Lower lobe of right lung (tissue), 2 donors: ENCODE data around the gene NR3C1. TPM values are rescaled to one million over a fixed set of nuclear protein-coding genes. Genes with fewer than 3 reads are reported as not detected.

Source experiments
- ATAC-seq, 2 donors: fragments of 200-7000 bp; cut with Tn5 transposase; one replicate each; pipeline ENCODE4 v1.9.1; 2020 to 2022; ENCODE audit warnings: mild to moderate bottlenecking in 2 of 2, moderate library complexity in 2 of 2
- DNase-seq: peaks from one replicate; pipeline ENCODE4 v3.0.0-alpha.2; 2020
- H3K27ac ChIP-seq: fragments of 200-600 bp; one replicate; pipeline ENCODE4 v1.8.0; 2022
- H3K27me3 ChIP-seq: fragments of 200-600 bp; one replicate; pipeline ENCODE4 v1.8.0; 2022; ENCODE audit warnings: low read depth
- H3K36me3 ChIP-seq: fragments of 200-600 bp; one replicate; pipeline ENCODE4 v1.8.0; 2022; ENCODE audit warnings: mild to moderate bottlenecking
- H3K4me1 ChIP-seq: fragments of 200-600 bp; one replicate; pipeline ENCODE4 v1.8.0; 2022
- H3K4me3 ChIP-seq: fragments of 200-600 bp; one replicate; pipeline ENCODE4 v1.8.0; 2022; ENCODE audit warnings: mild to moderate bottlenecking
- H3K9me3 ChIP-seq: fragments of 200-600 bp; one replicate; pipeline ENCODE4 v1.8.0; 2022
- intact Hi-C: fragments of 100-400 bp; cut with DNase I; formaldehyde crosslinking; loops from one replicate; pipeline ENCODE4 v1.11.0; 2022
- total RNA-seq: library from RNA; stranded (reverse); fragmentation: NEBNext Ultra II Directional; extraction: Animal tissue kit (Norgen Biotek cat#: 25700); gene quantifications from one replicate; pipeline ENCODE4 v1.2.1, GENCODE V29; 2021
- TF ChIP-seq, protein P1 (sequence below): fragments of 200-600 bp; IDR thresholded peaks from one replicate; pipeline ENCODE4 v1.8.0; 2022; ENCODE audit warnings: antibody characterized with exemption, mild to moderate bottlenecking
- donor health status: DM: no; HTN: yes; CAD: no; lungs with severe emphysema.

The NR3C1 gene
- total RNA-seq, 1 donor from 2014 or later = 110 TPM

DNA sequence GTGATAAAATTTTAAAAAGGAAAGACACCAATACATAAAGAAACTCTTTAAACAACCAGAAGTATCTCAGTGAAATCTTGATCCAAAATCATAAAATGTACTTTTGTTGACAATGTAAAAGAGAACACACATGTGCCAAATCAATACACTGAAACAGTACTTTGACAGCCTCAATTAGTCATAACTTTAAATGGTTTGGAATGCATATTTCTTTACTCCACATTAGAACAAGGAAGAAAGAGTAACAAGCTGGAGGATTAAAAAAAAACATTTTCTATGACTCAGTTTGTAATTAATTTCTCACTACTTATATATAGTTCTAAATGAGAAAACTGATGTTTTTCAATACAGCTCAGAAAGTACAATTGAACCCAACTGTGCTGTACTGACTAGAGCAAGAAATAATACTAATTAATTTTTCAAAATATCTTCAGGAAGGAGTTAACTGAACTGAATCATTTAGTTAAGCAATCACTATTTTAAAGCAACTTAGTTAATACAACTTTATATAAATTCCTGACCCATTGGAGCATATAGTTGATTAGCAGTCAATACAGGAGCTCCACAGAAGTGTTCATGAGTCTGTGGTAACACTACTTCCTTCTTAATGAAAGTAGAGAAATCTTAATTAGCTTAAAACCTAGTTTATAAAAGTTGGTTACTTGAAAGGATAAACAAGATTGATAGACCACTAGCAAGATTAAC lies 101.0 kb downstream of the NR3C1 start:
- no peak for DNase-seq
- H3K27ac ChIP-seq = no peak overlapping the region
- intact Hi-C loops = no loop called here
- H3K27me3 ChIP-seq = no peaks in the 10 kb centered on the region
- H3K4me3 ChIP-seq = no peak overlapping the region
- TF ChIP-seq, protein P1, sequence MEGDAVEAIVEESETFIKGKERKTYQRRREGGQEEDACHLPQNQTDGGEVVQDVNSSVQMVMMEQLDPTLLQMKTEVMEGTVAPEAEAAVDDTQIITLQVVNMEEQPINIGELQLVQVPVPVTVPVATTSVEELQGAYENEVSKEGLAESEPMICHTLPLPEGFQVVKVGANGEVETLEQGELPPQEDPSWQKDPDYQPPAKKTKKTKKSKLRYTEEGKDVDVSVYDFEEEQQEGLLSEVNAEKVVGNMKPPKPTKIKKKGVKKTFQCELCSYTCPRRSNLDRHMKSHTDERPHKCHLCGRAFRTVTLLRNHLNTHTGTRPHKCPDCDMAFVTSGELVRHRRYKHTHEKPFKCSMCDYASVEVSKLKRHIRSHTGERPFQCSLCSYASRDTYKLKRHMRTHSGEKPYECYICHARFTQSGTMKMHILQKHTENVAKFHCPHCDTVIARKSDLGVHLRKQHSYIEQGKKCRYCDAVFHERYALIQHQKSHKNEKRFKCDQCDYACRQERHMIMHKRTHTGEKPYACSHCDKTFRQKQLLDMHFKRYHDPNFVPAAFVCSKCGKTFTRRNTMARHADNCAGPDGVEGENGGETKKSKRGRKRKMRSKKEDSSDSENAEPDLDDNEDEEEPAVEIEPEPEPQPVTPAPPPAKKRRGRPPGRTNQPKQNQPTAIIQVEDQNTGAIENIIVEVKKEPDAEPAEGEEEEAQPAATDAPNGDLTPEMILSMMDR = no peak
- peaks cover 11% of the 10 kb centered on the region for H3K4me1 ChIP-seq
- peaks cover 38% of the 10 kb centered on the region for H3K36me3 ChIP-seq
- ATAC-seq = no peak
- no peaks in the 10 kb centered on the region for H3K9me3 ChIP-seq

DNA sequence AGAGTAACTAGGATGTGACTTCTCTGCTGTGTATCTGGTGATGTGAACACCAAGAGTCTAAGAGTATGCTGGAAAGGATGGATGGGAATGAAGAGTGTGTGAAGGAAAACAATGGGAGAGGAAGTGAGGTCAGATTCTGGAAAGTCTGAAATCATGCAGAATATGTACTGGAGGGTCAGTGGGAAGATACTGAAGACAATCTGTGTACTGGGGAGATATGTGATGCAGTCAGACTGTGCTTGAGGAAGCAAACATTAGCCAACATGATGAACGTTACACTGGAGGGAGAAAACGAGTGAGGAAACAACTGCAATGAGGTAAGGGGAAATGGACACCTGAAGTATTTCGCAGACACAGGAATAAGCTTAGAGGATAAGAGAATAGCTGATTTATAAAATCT lies 105.7 kb downstream of the NR3C1 start:
- Histone ChIP-seq H3K9me3 (no peaks in the 10 kb centered on the region), H3K27ac (no peak overlapping the region), H3K27me3 (no peaks in the 10 kb centered on the region), H3K36me3 (peaks cover 76% of the 10 kb centered on the region), H3K4me1 (peaks cover 7% of the 10 kb centered on the region), H3K4me3 (no peak overlapping the region)
- intact Hi-C loops = no loop called here
- no peak for DNase-seq
- ATAC-seq = no peak
- TF ChIP-seq, protein P1 = no peak

- intact Hi-C loops = no loop called here
- H3K27ac ChIP-seq = no peak overlapping the region
- no peak overlapping the region for H3K4me3 ChIP-seq
- no peaks in the 10 kb centered on the region for H3K27me3 ChIP-seq
- peaks cover 4% of the 10 kb centered on the region for H3K4me1 ChIP-seq
- ATAC-seq = no peak
- TF ChIP-seq, protein P1 = no peak
- H3K36me3 ChIP-seq = peaks cover 56% of the 10 kb centered on the region
- no peak for DNase-seq
- no peaks in the 10 kb centered on the region for H3K9me3 ChIP-seq
Measured at GRCh38 chr5:143290125-143290524, 113.4 kb downstream of the NR3C1 start.

- no peak for DNase-seq
- peaks cover 29% of the 10 kb centered on the region for H3K36me3 ChIP-seq
- no peak for ATAC-seq
- no peak overlapping the region for H3K4me3 ChIP-seq
- peaks cover 4% of the 10 kb centered on the region for H3K4me1 ChIP-seq
- no peak overlapping the region for H3K27ac ChIP-seq
- no peaks in the 10 kb centered on the region for H3K27me3 ChIP-seq
- TF ChIP-seq, protein P1 = no peak
- intact Hi-C loops = no loop called here
- no peaks in the 10 kb centered on the region for H3K9me3 ChIP-seq
Measured at GRCh38 chr5:143284521-143284920, 119.0 kb downstream of the NR3C1 start.

GRCh38 chr5:143284002-143284401 lies 119.5 kb downstream of the NR3C1 start:
- TF ChIP-seq, protein P1 = no peak
- Histone ChIP-seq H3K27me3 (no peaks in the 10 kb centered on the region), H3K4me3 (no peak overlapping the region), H3K27ac (no peak overlapping the region), H3K9me3 (no peaks in the 10 kb centered on the region), H3K36me3 (peaks cover 34% of the 10 kb centered on the region), H3K4me1 (peaks cover 4% of the 10 kb centered on the region)
- intact Hi-C loops = no loop called here
- DNase-seq (no peak), ATAC-seq (no peak)
